A172 (cell line): Measurements from ENCODE around the gene ITFG2. TPM values are rescaled to one million over a fixed set of nuclear protein-coding genes. Genes with fewer than 3 reads are reported as not detected.
"Not testable (repeated sequence)": the region's sequence is repeated elsewhere in the genome, so short reads cannot be mapped to it uniquely, and the experiment has no call there.

Source experiments
- DNase-seq: peaks from one replicate; pipeline ENCODE4 v3.0.0-alpha.2; 2015; ENCODE audit warnings: low spot score
- total RNA-seq: library from RNA; depleted of rRNA; stranded (reverse); fragments of >200 nt; shearing (Covaris generic); gene quantifications from 2 replicates; pipeline ENCODE4 v1.2.3, GENCODE V29; 2014; rRNA removed

ITFG2 gene
- 7.2 and 23.4 TPM in 2 replicates for total RNA-seq

DNA sequence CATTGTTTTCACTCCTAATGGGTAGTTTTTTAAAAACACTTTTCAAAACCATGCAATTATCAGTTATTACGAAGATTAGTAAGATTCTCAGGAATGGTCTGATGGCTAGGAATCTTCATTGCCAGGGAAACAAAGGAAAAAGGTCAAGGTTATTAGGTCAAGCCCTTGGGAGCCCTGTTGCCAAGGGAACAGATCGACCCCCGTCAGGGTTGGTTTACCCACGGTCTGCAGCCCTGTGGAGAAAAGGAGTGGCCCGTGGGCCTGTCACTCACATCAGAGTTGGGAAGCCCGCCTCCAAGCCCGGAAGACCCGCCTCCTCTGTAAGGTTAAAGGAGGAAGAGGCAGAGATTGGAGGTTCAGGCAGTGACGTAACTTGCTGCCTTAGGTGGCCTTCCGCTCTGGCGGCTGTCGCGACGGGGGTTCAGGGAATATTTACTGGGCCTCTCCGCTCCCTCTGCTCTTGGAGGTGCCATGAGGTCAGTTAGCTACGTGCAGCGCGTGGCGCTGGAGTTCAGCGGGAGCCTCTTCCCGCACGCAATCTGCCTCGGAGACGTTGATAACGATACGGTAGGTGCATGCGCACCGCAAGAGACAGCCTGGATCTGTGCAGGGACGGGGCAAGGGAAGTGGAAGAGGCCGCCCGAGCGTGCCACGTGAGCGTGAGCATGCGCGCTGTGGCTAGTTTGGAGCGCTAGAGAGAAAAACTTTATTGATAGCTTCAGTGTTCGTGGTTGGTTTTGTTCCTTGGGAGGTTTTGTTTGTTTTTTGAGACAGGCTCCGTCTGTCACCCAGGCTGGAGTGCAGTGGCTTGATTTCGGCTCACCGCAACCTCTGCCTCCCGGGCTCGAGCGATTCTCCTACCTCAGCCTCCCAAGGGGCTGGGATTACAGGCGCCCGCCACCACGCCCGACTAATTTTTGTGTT, at the start of gene ITFG2:
Gene ITFG2 (plus strand): TSS at position 379 of the 924 bp plus-strand sequence. CDS start 93 bp downstream, at position 472.
- peak; percentile 95 for DNase-seq

DNA sequence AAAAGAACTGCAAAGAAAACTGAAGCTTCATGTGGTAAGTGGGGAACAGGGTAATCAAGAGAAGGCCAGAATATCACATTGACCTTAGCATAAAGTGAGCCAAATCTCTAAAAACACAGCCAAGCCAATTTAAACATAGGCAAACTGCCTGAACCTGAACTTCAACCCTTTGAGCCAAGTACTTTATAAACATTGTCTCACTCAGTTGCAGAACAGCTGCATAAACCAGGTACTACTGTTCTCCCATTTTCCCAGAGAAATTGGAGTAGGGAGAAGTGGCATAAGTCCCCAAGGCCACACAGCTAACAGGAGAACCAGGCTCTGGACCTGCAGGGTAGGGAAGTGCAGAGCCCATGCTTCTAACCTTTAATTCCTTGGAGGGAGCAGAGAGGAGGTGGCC, 48.1 kb upstream of the ITFG2 start:
- no peak for DNase-seq

DNA sequence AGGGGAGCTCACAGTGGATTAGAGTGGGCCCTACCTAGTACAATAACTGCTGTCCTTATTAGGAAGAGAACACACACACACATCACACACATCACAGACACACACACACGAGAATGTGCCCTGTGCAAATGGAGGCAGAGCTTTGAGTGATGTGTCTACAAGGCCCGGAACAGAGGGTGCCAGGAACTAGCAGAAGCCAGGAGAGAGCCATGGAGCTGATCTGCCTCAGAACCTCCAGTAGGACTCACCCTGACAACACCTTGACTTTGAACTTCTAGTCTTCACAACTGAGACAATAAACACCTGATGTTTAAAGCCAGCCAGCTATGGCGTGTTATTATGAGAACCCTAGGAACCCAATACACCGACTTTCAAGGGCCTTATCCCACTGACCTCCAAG, 47.4 kb upstream of the ITFG2 start:
- no peak for DNase-seq

DNA sequence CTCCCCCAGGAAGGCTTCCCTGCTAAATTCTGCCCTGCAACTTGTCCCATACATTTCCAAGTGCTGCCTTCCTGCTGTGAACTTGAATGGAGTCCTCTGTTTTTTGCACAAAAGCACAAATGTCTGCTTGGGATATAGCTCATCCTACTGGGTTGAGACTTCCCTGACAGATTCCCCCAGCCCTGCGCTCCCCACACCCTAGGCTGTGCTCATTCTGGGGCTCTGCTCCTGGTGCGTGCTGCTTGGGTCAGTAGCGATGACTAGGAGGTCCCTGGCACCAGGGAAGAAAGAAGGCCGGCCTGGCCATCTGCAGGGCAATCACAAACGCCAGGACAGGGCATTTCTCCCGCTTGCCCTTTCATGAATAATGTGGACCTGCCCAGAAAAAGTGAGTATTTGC, 46.9 kb upstream of the ITFG2 start:
- no peak for DNase-seq

DNA sequence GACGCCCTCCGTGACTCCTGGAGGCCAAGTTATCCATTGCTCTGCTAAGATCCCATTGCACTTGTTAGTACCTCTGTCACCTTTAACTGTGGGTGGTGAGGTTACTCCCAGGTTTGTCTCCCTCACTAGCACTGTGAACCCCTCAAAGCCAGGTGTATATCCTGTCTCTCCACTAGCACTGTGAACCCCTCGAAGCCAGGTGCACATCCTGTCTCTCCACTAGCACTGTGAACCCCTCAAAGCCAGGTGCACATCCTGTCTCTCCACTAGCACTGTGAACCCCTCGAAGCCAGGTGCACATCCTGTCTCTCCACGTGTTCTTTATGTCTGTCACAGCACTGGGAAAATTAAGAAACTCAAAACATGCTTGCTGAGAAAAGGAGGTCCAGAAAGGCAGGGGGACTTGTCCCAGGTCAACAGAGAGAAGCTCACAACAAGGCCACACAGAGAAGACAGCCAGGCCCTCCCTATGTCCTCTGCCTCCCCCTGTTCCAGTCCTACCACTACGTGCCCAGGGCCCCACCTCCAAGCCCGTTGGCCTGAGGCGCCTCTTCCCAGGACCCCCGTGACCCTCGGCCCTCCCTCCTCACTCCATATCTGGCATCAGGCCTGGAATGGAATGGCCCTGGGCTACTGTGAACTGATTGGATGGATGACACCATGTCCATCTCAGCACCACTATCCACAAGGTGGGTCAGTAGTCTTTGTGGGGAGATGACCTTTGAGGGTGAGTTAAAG, 44.1 kb upstream of the ITFG2 start:
- DNase-seq: no peak

DNA sequence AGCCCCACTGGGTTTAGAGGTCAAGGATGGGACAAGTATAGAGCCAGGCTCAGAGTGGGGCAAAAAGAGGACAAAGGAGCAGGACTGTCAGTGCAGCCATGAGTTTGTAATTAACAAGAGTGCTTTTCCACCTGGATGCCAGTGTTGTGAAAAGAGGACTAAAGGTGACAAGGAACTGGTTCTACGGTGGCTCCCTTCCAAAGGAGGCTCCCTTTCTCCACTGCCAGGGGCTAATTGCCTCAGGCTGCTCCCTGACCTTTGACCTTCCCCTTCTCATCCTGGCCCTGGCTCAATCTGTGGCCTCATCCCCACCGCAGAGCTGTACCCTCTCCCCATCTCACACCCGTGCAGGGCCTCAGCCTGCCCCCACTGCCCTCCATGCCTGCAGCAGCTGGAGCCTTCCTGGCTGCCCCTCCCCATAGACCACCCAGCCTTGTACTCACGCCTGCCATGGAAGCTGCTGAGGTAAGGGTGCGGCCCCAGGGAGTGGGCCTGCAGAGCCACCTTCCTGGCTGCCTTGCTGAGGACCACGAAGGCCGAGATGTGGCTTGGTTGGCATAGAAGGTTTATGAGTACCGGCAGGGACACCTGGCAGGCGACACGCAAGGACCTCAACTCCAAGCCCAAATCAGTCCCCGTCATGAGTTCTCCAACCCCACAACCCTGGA, 42.5 kb upstream of the ITFG2 start:
- DNase-seq: no peak

DNA sequence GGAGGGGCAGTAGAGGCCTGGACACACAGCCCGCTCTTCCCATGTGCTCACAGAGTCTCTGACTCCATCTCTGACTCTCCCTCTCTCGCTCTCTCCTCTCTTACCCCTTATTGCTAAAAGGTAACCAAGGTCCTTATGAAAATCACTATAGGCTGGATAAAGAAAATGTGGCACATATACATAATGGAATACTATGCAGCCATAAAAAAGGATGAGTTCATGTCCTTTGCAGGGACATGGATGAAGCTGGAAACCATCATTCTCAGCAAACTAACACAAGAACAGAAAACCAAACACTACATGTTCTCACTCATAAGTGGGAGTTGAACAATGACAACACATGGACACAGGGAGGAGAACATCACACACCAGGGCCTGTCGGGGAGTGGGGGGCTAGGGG, 41.9 kb upstream of the ITFG2 start:
- DNase-seq: not testable (repeated sequence)

DNA sequence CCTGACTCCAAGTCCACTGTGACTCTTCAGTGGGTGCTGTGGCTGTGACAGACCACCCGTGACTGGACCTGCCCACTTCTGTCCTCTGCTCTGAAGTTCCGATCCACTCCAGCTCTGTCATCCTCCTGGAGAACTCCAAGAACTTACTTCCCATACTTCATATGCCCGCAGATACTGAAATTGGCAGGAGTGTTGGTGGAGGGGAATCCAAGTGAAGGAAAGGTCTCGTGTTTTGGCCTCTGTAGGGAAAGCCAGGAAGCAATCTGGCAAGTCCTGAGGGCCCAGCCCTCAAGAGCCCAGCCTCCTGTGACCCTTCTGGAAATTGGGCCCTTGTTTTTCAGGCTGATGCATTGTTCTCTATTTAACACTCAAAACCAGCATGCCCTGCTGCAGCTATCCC, 40.1 kb upstream of the ITFG2 start:
- DNase-seq: no peak

DNA sequence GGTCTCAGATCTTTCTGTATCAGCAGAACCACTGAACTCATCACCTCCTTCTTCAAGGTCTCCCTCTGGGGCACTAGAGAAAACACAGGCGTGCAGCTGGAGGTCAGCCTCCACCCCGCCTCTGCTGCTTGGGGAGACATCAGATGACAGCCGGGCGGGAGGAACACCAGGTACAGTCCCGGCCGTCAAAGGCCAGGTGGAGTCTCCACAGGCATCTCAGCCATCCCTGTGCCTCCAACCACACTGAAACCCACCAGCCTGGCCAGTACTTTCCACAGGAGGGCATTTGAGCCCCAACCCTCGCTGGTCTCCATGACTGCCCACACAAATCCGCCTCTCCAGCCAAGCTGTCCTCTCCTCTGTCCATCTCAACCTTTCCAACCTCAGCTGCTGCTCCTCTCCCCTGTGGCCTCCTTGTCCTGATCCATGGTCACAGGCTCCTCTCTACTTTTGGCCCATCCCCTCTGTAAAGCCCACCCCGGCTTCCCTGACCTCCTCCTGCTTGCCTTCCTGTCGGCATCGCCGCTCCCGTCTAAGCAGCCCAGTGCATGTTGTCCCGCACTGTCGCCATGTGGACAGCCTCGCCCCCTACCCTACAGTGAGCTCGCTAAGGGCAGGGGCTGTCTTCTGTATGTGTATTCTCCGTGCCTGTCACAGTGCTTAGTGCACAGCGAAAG, 39.1 kb upstream of the ITFG2 start:
- DNase-seq: no peak

DNA sequence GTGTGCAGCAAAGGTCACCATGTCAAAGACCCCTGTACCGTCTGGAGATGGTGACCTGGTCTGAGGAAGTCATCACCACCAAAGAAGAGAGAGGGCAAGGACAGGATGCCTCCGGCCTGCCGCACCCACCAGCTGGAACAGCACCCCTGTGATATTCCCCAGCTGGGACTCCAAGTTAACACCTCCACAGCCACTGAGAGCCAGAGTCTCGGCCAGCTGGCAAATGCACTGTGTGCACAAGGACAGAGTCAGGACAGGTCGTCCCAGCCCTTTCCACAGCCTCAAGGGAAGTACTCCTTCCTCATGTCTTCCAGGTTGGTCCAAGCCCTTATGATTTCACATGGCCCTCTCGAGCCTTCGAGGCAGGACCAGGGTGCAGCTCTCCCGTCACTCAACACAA, 37.0 kb upstream of the ITFG2 start:
- no peak for DNase-seq

DNA sequence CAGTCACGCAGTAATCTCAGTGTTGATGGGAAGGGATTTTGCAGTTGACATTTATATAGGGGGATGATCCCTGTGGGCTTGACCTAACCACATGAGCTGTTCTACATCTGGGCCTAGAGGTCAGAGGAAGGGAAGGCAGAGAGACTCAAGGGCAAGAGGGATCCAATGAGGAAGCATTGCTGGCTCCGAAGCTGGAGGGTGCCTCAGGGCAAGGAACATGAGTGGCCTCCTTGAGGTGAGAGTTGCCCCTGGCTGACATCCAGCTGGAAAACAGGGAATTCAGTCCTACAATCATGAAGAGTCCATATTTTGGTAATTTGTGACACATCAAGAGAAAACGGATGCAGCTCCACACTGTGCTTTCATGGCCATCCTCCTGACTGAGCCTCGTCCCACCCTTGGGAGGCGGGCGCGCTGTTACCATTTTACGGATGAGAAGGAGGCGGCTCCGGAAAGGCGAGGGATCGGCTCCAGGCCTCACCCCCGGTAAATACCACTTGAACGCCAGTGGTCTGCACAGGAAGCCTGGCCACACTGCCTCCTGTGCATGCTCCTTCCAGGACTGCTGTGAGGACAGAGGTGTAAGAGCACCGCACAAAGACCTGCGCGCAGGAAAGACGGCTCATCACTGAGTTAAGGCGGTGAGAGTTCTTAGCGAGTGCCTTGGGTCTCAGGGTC, 36.2 kb upstream of the ITFG2 start:
- no peak for DNase-seq

DNA sequence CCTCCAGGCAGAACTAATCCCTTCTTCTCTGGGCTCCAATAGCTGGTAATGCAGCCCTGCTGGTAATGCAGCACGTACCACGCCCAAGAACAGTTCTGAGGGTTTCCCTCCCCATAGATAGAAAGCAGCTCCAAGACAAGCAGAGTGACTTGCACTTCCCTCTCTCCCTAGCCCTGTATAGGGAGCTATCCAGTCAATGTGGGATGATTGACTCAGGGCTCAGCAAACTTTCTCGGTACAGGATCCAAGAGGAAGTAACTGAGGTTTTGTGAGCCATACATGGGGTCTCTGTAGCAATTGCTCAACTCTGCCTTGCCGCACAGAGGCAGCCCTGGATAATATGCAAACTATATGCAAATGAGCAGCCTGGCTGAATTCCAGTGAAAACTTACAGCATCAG, 33.2 kb upstream of the ITFG2 start:
- DNase-seq: no peak

DNA sequence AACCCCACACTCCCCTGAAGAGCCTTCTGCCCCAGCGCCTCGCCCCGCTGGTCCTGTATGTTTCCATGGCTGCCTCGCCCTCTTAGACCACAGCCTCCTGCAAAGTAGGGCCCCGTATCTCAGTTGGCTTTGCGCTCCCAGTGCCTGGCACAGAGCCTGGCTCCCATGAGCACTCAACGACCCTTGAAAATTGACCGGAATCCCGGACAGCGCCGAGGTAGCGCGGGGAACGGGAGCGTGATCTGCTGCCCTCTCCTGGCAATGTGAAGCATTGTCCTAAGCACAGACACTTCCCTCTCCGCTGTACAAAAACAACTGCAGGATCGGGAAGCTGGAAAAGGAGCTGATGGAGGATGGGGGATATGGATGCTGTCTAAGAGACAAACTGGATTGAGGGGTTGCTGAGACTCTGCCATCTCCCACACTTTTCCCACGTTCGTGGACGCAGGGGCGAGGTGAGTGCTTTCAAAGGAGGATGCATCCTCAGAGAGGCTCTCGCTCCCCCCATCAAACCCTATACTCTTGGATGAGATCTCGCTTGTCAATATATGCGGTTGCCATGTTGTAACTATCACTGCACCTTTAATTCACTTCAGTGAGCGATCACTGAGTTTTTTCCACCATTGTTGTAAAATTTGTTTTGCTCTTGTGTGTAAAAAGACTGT, 28.4 kb upstream of the ITFG2 start:
- DNase-seq: peak; percentile 15

DNA sequence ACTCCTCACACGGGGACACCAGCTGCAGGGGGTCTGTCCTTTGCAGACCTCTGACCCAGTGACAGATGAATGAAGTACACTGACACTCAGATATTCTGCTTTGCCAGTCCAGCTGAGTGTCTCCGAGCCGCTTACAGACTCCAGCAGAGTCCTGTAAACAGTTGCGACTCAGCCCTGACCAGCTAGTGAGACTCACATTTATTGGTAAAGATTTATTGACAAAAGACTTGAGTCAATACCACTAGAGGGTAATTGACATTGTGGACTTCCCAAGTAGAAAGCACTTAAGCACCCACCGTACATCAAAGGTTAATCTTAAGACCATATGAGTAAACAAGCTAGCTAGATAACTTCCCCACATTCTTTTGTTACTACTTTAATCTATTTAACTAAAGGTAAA, 27.5 kb upstream of the ITFG2 start:
- no peak for DNase-seq

DNA sequence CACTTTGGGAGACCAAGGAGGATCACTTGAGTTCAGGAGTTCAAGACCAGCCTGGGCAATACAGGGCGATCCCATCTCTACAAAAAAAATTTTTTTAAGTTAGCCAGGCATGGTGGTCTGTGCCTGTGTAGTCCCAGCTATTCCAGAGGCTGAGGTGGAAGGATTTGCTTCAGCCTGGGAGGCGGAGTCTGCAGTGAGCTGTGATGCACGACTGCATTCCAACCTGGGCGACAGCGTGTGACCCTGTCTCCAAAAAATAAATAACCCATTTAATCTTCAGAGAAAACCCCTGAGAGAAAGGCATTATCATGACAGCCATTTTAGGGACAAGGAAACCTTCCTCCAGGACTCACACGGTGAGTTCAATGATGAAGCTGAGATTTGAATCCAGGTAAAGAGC, 21.4 kb upstream of the ITFG2 start:
- DNase-seq: no peak

DNA sequence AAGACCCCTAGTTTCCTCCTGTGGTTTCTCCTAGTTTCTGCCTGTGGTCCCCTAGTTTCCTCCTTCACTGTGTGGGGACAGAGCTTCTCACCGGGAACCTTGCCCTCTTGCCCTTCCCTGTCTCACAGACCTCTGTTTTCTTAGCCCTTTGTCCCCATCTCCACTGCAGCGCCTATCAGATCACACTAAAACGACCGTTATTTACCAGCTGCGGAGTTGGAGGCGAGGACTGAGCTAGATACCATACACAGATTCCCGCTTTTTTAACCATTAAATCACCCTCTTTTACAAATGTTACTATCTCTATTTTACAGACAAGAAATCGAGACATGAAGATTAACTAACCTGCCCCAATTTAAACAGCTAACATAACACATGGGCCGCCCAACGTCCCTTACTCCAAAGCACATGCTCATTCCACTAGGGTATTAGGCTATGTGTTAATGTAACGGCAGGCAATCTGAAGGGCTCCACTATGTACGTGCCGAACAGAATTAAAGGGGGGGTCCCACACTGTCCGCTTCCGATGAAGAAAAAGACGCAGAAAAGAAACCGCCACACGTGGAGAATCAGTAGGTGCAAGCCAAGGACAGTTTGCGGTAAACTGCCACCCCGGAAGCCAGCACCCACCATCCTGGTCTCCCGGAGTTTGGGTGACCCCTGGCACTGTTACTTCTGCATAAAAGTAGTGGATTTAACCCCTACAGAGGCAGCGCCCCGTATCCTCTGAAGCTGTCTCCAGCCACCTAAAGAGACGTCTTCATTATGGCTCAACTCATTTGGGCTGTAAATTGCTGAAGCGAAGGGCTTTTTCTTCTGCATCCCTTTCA, 19.6 kb upstream of the ITFG2 start:
- no peak for DNase-seq

DNA sequence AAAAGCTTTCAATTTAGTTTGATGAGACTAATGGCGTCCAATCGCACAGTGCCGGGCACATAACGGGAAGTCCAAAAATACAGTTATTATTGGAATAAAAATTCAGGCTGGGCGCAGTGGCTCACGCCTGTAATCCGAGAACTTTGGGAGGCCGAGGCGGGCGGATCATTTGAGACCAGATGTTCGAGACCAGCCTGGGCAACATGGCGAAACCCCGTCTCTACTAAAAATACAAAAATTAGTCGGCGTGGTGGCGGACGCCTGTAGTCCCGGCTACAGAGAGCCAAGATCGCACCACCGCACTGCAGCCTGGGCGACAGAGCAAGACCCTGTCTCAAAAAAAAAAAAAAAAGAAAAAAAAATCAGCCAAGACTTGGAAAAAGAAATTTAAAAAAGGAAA, 18.9 kb upstream of the ITFG2 start:
- no peak for DNase-seq

DNA sequence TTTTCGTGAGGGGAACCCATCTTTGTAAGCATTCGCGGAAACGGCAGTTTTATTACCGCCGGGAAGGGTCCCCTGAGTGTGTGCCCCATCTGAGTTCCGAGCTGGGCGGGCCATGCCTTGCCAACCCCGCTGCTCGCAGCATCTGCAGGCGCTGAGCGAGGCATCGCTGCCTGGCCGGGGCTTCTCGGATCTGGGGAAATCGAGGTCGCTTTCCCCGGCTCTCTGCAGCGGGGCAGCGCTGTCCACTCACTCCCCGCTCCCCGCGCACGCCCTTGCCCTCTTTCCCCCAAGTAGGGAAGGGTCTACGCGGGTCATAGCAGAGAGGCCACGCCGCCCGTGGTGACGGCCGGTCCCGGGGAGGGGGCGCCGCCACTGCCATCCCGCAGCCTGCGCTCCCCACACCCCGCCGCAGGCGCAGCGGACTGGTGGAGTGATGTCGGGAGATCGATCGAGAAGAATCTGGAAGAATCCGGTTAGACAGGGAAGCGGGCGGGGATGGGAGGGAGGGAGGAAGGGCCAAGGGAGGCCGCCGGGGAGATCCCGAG, 18.2 kb upstream of the ITFG2 start:
- DNase-seq: no peak

DNA sequence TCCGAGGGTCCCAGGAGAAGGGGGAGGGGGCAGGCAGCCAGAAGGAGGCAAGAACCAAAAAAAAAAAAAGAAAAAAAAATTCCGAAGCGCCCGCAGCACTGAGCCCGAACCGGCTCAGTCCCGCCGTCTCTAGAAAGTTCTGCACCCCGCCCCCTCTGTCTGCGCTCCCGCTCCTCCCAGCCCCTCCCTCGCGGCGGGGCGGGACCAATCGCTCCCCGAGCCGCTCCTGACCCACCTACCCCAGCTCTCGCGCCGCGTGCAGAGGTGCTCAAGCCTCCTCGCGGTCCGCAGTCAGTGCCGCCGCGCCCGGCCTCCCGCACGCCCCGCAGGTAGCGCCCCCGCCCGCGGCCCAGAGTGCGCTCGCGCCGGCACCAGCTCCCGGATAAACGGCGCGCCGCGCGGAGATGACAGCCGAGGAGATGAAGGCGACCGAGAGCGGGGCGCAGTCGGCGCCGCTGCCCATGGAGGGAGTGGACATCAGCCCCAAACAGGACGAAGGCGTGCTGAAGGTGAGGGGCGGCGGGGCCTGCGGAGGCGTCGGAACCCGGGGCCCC, 17.7 kb upstream of the ITFG2 start, which contains the start of gene FKBP4:
Gene FKBP4 (plus strand): TSS at position 235 of the 554 bp plus-strand sequence. CDS start 170 bp downstream, at position 405.
- DNase-seq: peak; percentile 30
